Epithelial cell of esophagus (primary cell): ENCODE measurements around the gene TAAR5.
"Not testable (repeated sequence)": the region's sequence is repeated elsewhere in the genome, so short reads cannot be mapped to it uniquely, and the experiment has no call there.

ENCODE experiments used
- DNase-seq: peaks from one replicate; pipeline ENCODE4 v3.0.0; 2010; ENCODE audit warnings: low read depth
- H3K4me3 ChIP-seq: 2 replicates; pipeline ENCODE4 v1.5.1; 2011; ENCODE audit warnings: mild to moderate bottlenecking, low read length, control low read depth
- CTCF ChIP-seq: IDR thresholded peaks from 2 replicates; pipeline ENCODE4 v1.5.1; 2011; ENCODE audit warnings: low read depth, mild to moderate bottlenecking, low read length, control low read depth, inconsistent platforms; ENCODE audit not compliant: insufficient read depth; ENCODE audit errors: missing control alignments

Gene TAAR5, protein sequence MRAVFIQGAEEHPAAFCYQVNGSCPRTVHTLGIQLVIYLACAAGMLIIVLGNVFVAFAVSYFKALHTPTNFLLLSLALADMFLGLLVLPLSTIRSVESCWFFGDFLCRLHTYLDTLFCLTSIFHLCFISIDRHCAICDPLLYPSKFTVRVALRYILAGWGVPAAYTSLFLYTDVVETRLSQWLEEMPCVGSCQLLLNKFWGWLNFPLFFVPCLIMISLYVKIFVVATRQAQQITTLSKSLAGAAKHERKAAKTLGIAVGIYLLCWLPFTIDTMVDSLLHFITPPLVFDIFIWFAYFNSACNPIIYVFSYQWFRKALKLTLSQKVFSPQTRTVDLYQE

DNA sequence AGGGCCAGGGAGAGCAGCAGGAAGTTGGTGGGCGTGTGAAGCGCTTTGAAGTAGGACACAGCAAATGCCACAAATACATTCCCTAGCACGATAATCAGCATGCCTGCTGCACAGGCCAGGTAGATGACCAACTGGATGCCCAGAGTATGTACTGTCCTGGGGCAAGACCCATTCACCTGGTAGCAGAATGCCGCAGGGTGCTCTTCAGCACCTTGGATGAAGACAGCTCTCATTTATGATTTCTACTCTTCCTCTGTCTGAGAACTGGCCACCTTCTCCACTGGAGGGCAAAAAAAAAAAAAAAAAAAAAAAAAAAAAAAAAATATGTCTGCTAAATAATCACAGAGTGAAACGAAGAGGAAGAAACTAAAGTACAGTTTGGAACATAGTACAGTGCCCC lies at the start of gene TAAR5:
TSS of gene TAAR5 (minus strand) at position 288 of the 400 bp plus-strand sequence. CDS start at position 233, 55 bp downstream.
- DNase-seq: no peak
- no peak for TF ChIP-seq CTCF
- no peak within 1 kb of the TSS for H3K4me3 ChIP-seq

- H3K4me3 ChIP-seq, DNase-seq: not testable (repeated sequence)
Observed at GRCh38 chr6:132637135-132637534, 47.6 kb upstream of the TAAR5 start.

DNA sequence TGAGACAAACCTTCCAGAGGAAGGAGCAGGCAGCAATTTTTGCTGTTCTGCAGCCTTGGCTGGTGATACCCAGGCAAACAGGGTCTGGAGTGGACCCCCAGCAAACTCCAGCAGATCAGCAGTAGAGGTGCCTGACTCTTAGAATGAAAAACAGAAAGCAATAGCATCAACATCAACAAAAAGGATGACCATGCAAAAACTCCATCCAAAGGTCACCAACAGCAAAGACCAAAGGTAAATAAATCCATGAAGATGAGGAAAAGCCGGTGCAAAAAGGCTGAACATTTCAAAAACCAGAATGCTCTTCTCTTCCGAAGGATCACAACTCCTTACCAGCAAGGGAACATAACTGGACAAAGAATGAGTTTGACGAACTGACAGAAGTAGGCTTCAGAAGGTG lies 46.4 kb upstream of the TAAR5 start:
- H3K4me3 ChIP-seq, DNase-seq: not testable (repeated sequence)

DNA sequence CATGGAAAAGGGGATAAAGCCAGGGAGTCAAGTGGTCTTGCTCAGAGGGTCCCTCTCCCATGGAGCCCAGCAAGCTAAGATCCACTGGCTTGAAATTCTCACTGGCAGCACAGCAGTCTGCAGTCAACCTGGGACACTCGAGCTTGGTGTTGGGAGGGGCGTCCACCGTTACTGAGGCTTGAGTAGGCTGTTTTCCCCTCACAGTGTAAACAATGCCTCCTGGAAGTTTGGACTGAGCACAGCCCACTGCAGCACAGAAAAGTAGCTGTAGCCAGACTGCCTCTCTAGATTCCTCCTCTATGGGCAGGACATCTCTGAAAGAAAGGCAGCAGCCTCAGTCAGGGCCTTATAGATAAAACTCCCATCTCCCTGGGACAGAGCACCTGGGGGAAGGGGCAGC lies 45.7 kb upstream of the TAAR5 start:
- not testable (repeated sequence) for H3K4me3 ChIP-seq, DNase-seq

DNA sequence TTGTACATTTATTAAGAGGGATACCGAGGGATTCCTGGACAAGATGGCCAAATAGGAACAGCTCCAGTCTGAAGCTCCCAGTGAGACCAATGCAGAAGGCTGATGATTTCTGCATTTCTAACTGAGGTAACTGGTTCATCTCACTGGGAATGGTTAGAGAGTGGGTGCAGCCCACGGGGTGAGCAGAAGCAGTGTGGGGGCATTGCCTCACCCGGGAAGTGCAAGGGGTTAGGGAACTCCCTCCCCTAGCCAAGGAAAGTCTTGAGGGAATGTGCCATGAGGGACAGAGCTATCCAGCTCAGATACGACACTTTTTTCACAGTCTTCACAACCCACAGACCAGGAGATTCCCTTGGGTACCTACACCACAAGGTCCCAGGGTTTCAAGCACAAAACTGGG lies 45.3 kb upstream of the TAAR5 start:
- H3K4me3 ChIP-seq: no peak overlapping the region
- no peak for TF ChIP-seq CTCF
- DNase-seq: no peak

DNA sequence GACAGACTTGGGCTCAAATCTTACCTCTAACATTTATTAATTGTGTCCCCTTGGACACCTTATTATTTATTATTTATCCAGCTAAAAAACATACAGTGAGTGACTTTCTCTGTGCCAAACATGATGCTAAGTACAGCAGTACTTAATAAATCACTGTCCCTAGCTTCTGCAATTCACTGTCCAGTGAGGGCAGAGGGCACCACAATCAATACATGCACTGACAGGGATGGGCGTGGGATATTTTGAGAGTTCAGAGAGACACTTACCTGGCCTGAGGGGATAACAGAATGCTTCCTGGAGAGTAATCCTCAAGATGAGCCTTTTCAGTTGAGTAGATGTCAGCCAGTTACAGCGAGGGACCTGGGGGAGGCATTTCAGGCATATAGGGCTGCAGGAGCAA lies 43.8 kb upstream of the TAAR5 start:
- TF ChIP-seq CTCF: no peak
- no peak for DNase-seq
- no peak overlapping the region for H3K4me3 ChIP-seq

DNA sequence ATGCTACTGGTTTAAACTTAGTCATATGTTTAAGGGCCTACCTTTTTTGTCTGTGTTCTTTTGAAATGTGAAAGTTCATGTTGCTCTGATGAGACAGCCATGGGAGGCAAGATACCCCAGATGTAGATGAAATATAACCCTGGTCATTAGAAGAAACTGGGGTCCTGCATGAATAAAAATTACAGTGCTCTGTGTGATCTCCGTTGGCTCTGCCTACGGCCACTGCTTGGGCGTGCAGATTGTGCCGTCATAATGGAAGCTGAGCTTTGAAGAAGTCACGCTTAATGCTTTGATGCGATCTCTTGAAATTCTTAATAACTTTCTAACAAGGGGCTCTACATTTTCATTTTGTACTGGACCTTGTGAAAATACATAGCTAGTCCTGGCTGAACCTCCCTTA lies 34.6 kb upstream of the TAAR5 start, which contains the start of gene TAAR2:
TSS of gene TAAR2 (minus strand) at position 101 of the 400 bp plus-strand sequence. CDS start at position 101, 0 bp downstream.
- H3K4me3 ChIP-seq: no peak within 1 kb of the TSS
- DNase-seq: no peak
- TF ChIP-seq CTCF: no peak

GRCh38 chr6:132623106-132623845 lies 33.7 kb upstream of the TAAR5 start:
- DNase-seq: no peak
- no peak overlapping the region for H3K4me3 ChIP-seq
- no peak for TF ChIP-seq CTCF
